ENCODE data around the gene NT5M.
"Not testable (repeated sequence)": the region's sequence is repeated elsewhere in the genome, so short reads cannot be mapped to it uniquely, and the experiment has no call there.

The NT5M gene

GRCh38 chr17:17301659-17302058 lies 1.5 kb upstream of the NT5M start:
- not testable (repeated sequence) for DNase-seq (ENCODE audit: low read depth, low spot score)

DNA sequence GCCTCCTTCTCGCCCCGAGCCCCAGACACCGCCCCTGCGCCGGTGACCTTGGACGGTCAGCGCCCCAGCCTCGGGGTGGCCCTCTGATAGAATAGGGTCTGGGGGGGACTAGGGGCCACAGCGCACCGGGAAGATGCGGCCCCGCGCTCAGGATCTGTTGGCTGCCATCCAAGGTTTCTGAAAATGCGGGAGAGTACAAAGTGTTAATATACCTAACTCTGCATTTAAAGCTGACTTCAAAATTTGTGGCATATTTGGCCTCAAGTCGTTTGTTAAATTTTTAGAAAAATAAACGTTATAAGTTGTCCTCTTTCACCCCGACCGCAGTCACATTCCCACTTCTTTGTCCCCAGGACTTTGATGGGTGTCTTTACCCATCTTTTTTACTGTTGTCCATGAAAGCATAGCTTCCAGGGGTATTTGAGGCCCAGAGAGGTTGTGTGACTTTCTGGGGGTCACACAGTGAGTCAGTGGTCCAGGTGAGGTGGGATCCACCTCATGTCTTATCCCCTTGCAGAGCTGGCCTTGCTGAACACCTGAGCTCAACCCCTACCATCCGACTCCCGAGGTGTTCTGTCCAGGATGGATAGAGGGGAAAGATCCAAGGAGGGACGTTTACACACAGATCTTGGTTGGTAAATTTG lies 796 bp downstream of the NT5M start:
- DNase-seq (ENCODE audit: low read depth, low spot score): no peak

DNA sequence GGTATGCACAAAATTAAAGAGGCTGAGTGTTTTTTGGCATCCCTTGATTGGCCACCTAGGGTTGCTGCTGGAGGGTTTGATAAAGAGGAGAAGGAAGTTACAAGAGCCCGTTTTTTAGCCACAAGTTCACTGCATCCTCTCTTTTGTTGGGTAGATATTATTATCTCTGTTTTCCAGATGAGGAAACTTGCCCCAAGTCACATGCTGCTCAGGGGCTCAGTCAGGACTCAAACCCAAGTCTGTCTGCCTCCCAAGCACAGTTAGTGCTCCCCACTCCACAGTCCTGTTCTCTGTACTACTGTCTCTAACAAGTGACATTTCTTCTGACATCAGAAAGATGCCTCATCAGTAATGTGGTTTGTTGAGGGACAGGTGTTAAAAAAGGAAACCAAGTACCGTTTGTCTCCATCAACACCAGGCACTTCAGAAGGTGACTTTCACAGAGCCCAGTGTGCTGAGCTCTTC lies 1.4 kb downstream of the NT5M start:
- no peak for DNase-seq (ENCODE audit: low read depth, low spot score)

GRCh38 chr17:17305281-17305801 lies 2.2 kb downstream of the NT5M start:
- DNase-seq (ENCODE audit: low read depth, low spot score): no peak

GRCh38 chr17:17309356-17309755 lies 6.2 kb downstream of the NT5M start:
- no peak for DNase-seq (ENCODE audit: low read depth, low spot score)

DNA sequence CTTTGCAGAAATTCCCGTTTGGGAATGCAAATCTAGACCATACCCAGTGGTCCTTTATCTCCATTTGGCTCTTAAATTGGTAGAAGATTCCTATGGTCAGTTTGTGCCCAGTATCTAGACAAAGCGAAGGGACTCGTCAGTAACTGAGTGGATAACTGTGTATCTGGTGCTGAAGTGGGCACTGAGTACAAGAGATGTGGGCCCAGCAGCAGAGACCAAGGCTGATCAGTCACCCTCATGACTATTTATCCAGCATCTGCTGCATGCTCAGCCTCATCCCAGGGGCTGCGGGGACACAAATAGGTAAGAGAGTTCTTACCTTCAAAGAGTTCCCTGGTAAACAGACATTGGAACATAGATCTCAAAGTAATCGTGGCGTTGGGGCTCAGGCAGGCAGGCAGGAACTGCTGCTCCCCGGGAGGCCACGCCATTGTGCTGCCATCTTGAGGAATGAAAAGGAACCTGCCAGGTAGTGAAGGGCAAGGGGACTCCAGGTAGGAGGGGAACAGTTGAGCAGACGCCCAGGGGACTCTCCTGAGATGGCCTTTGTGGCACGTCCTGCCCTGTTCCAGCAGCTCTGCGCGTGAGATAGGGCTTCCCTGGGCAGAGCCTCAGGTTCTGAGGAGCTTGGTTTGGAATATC lies 10.3 kb downstream of the NT5M start:
- peak; percentile 69 for DNase-seq (ENCODE audit: low read depth, low spot score)

DNA sequence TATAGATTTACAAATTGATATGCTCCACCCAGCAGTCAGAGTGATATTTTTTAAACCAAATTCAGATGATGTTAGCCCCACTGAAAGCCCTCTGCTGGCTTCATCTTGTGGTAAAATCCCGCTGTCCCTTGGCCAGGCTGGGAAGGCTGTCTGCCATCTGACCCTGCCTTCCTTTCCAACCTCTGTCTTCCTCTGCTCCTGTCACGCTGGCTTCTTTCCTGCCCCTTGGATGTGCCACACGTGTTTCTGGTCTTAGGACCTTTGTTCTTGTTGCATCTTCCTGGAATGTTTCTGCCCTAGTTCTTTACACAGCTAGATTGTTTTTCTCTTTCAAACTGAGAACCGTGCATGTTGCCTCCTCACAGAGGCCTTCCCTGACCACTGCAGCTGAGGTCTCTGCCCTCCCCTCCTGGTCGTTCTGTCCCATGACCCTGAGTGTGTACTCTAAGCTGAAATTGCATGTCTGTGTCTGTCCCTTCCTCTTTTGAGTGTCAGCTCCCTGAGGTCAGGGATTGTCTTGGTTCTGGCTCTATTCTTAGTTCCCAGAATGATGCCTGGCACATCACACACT lies 11.4 kb downstream of the NT5M start:
- no peak for DNase-seq (ENCODE audit: low read depth, low spot score)

DNA sequence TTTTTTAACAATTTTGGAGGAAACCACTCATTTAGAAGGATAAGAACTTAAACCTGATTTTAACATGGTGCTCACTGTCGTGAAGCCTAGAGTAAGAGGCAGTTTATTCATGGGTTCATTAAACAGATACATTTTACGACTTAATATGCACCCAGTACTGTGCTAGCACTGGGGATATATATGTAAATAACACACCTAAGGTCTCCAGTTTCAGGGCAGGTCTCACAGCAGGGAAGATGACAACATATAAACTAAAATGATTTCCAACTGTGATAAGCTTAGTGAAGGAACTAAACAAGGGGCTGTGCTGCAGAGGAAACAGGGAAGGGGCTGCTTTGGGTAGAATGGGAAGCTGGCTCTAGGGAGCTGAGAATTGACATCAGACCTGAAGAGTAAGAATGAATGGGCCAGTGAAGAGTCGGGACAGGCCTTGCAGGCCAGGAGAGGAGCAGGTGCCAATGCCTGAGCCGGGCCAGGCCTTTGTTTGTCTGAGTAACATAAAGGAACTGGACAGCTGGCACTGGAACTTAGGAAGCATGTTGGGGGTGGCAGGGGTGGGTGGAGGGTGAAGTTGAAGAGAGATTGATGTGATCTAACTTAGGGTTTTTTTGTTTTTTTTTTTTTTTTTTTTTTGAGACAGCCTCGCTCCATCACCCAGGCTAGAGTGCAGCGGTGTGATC lies 12.1 kb downstream of the NT5M start:
- DNase-seq (ENCODE audit: low read depth, low spot score): no peak

GRCh38 chr17:17320188-17320910 lies 17.2 kb downstream of the NT5M start:
- no peak for DNase-seq (ENCODE audit: low read depth, low spot score)

GRCh38 chr17:17320911-17321220 lies 17.7 kb downstream of the NT5M start:
- DNase-seq (ENCODE audit: low read depth, low spot score): no peak

DNA sequence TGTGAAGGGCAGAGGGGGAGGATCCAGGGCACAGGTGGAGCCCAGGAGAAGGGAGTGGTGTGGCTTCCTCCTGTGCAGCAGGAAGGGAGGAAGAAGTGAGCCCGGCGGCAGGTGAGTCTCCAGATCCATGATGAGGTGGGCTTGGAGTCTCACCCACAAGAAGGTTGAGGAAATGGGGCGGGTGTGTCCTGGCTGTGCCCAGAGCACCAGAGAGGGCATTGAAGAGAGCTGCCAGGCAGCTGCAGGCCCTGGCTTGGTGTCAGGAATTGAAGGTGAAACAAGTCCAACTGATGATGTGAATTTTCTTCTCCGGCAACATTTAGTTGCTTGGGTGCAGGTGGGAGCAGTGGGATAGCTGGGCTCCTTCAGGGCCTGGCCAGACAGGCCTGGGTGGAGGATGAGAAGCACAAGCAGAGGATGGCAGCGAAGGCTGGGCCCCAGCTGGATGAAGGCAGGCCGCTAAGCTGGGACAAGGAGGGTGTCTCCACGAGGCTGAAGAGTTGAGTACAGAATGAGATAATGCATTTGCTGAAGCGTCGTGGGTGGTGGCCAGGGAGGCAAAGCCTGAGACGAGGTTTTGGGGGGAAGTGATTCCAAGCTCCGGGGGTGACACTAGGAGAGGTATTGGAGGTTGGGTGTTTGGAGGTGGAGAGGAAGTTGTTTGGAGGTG lies 18.3 kb downstream of the NT5M start:
- no peak for DNase-seq (ENCODE audit: low read depth, low spot score)

DNA sequence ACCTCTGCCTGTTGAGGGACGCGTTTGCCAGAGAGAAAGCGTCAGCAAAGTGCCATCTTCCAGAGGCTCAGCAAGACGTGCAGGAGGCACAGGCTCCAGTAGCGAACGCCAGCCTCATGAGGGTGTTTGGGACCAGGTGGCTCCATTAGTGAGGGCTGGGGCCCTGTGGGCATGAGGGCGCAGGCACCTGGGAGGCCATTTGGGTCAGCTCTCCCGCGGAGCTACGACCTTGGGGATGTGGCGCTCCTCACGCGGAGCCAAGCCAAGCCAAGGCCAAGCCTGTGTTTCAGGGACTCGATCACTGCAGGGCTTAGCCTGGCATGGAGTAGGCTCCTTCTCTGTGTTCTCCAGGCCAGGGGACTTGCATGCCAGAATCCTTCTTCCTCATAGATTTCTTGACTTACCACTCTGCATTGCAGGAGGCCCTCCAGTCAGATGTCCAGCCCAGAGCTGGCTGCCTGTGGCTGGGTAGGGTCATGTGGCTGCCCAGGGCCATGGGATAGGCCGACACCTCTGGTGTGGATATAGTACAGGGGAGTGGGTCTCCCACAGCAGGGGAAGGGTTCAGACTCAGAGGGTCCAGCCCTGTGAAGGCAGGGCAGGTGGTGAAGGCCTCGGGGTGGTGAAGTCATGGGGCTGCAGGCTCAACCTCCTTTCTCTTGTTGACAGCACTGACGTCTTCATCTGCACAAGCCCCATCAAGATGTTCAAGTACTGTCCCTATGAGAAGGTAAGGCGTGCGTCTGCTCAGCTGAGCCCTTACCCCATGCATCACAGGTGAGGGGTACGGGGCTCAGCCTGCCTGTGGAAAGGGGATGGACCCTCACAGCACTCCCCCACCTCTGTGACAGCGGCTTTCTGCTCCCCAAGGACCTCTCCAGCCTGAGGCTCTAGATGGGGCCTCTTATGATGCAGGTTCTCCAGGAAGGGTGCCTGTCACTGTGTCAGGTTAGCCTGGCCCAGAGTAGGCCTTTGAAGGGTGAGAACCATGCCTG lies 19.6 kb downstream of the NT5M start:
- no peak for DNase-seq (ENCODE audit: low read depth, low spot score)

GRCh38 chr17:17324616-17325015 lies 21.4 kb downstream of the NT5M start:
- DNase-seq (ENCODE audit: low read depth, low spot score): no peak

DNA sequence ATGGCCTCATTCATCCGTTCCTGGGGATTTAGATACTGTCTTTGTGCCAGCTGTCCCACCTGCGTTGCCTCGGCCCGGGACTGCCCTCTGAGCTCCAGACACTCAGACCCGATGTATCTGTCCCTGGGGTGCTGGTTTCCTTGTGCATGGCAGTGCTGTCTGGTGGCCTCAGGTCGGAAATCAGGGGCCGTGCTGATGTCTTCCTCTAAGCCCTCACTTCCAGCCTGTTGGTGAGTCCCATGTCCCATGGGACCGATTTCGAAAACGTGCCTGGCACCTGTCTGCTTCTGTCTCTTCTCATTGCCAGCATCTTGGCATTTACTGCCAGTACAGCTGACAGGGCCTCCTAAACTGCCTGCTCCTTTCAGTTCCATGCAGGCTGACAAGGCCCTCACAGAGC lies 22.1 kb downstream of the NT5M start:
- DNase-seq (ENCODE audit: low read depth, low spot score): no peak

GRCh38 chr17:17325816-17326215 lies 22.6 kb downstream of the NT5M start:
- DNase-seq (ENCODE audit: low read depth, low spot score): no peak

DNA sequence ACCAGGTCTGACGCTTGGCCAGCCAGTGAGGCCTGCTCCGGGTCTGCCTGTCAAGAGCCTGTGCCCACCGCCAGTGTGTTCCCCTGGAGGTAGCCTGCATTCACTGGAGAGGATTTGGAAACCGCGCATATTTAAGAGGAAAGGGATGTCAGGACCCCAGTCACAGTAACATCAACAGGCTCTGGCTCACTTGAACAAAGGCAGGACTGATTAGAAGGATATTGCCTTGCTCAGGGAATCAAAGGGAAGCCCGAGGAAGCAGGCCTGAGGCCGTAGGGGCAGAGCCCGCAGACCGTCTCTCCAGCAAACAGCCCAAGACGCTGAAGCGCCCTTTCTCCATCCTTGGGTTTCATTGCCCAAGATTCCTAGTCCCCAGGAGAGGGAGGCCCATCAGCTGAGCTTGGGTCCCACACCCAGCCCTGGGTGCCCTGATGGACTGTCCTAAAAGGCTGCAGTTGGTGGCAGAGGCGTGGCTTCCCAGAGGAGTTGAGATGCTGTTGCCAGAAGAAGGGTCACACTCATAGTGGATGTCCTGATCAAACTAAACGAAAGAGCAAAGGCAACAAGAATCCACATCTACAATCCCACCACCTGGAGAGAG lies 23.2 kb downstream of the NT5M start:
- peak; percentile 70 for DNase-seq (ENCODE audit: low read depth, low spot score)

DNA sequence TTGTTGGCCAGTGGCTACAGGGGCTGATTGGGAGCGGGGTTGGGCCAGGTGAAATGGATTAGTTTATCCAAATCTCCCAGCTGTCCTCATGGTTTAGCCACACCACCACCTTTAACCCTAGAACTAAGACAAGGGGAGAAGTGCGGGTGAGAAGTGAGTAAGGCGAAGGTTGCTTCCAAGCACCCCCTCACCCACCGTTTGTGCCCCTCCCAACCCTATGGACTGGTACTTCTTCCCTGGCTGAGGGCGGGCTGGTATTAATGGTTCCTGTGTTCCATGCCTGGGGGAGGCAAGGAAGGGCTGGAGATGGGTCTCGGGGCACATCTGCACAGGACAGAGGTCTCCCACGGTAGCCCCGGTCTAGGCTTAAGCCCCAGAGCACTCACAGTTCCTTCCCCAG lies 25.1 kb downstream of the NT5M start:
- DNase-seq (ENCODE audit: low read depth, low spot score): no peak

GRCh38 chr17:17341452-17341851 lies 38.3 kb downstream of the NT5M start:
- DNase-seq (ENCODE audit: low read depth, low spot score): no peak

- DNase-seq (ENCODE audit: low read depth, low spot score): peak; percentile 69
Measured at GRCh38 chr17:17342242-17342945, 39.2 kb downstream of the NT5M start.

Measured in ELF-1 (cell line).